Nucleus accumbens (tissue), 56 donors: ENCODE measurements around the gene DPAGT1.
"Not testable (repeated sequence)": the region's sequence is repeated elsewhere in the genome, so short reads cannot be mapped to it uniquely, and the experiment has no call there.

Experiments used
- DNase-seq, 56 donors: peaks; one replicate each; lab custom pipeline; 2025; lab: John Stamatoyannopoulos, UW

The DPAGT1 gene

GRCh38 chr11:119067371-119068222 lies 34.1 kb downstream of the DPAGT1 start, which contains the start of gene VPS11:
Gene VPS11 (plus strand): TSS chr11:119067818. CDS start chr11:119067824, 6 bp downstream.
- DNase-seq, result peak; percentile 18 to 98 (median 92)

- DNase-seq, result peak in 1 of 56 donors; percentile 3
Measured at GRCh38 chr11:119065369-119065768, 36.3 kb downstream of the DPAGT1 start.

GRCh38 chr11:119062779-119063178 lies 38.9 kb downstream of the DPAGT1 start:
- no peak for DNase-seq

GRCh38 chr11:119061256-119061655 lies 40.4 kb downstream of the DPAGT1 start:
- no peak for DNase-seq

GRCh38 chr11:119059128-119059527 lies 42.5 kb downstream of the DPAGT1 start:
- not testable (repeated sequence) for DNase-seq

- DNase-seq, result peak; percentile 74 to 98 (median 94)
Measured at GRCh38 chr11:119057000-119057769, 44.5 kb downstream of the DPAGT1 start, which contains the start of gene HYOU1. Gene HYOU1 (minus strand): TSS chr11:119057205. CDS start chr11:119056160, 1,045 bp downstream.

GRCh38 chr11:119056421-119056999 lies 45.1 kb downstream of the DPAGT1 start:
- peak in 15 of 56 donors; percentile 28 to 52 (median 42) for DNase-seq

GRCh38 chr11:119055901-119056300 lies 45.8 kb downstream of the DPAGT1 start:
- DNase-seq, result peak in 2 of 56 donors; percentile 8 to 23

- DNase-seq, result no peak
Measured at GRCh38 chr11:119054418-119054817, 47.2 kb downstream of the DPAGT1 start.

- no peak for DNase-seq
Measured at GRCh38 chr11:119052163-119052814, 49.4 kb downstream of the DPAGT1 start.

- DNase-seq, result peak in 9 of 56 donors; percentile 7 to 34 (median 13)
Measured at GRCh38 chr11:119051440-119052162, 50.1 kb downstream of the DPAGT1 start.

GRCh38 chr11:119049081-119049480 lies 52.6 kb downstream of the DPAGT1 start:
- DNase-seq, result no peak

- DNase-seq, result no peak
Measured at GRCh38 chr11:119048644-119049043, 53.0 kb downstream of the DPAGT1 start.

GRCh38 chr11:119047205-119047604 lies 54.4 kb downstream of the DPAGT1 start:
- no peak for DNase-seq
